PC-9 (cell line): ENCODE results near the gene RAE1. TPM values are rescaled to one million over a fixed set of nuclear protein-coding genes. Genes with fewer than 3 reads are reported as not detected.

ENCODE experiments used
- BruUV-seq: library from RNA; stranded (reverse); fragments of 400-500 nt; replicated peaks from 2 replicates; lab custom pipeline; 2021; lab: Mats Ljungman, UMichigan
- CTCF ChIA-PET: fragments of 300-600 bp; sonication (Branson Sonifier 250); formaldehyde crosslinking; loops from one replicate; lab custom pipeline; 2022; ENCODE audit warnings: antibody characterized with exemption; lab: Charles Lee
- POLR2A ChIA-PET: fragments of 300-600 bp; sonication (Branson Sonifier 250); formaldehyde crosslinking; loops from one replicate; lab custom pipeline; 2022; ENCODE audit warnings: antibody characterized with exemption; ENCODE audit not compliant: unreplicated experiment; lab: Charles Lee
- DNase-seq, 2 experiments: peaks; one replicate each; pipeline versions ENCODE4 v3.0.0 to v3.0.0-alpha.2; 2015 to 2022; ENCODE audit warnings: mixed read lengths in 1 of 2
- H2AFZ ChIP-seq: fragments of 200-600 bp; sonication (generic); 2 replicates; pipeline ENCODE4 v1.8.1; 2017; ENCODE audit warnings: antibody characterized with exemption
- H3F3A ChIP-seq: fragments of 200-600 bp; sonication (generic); 2 replicates; pipeline ENCODE4 v1.8.1; 2017; ENCODE audit warnings: antibody characterized with exemption, mild to moderate bottlenecking, low read depth; ENCODE audit not compliant: insufficient read depth
- H3K27ac ChIP-seq: fragments of 200-600 bp; sonication (generic); 2 replicates; pipeline ENCODE4 v1.6.1; 2016; ENCODE audit warnings: mixed run types
- H3K27me3 ChIP-seq: fragments of 200-600 bp; sonication (generic); 2 replicates; pipeline ENCODE4 v1.6.1; 2016; ENCODE audit warnings: low read depth, mixed run types; ENCODE audit not compliant: insufficient read depth
- H3K36me3 ChIP-seq: fragments of 200-600 bp; sonication (generic); 2 replicates; pipeline ENCODE4 v1.6.1; 2016; ENCODE audit warnings: low read depth, mixed run types
- H3K4me1 ChIP-seq: fragments of 200-600 bp; sonication (generic); replicated peaks from 2 replicates; pipeline ENCODE4 v1.6.1; 2016; ENCODE audit warnings: mixed run types; ENCODE audit not compliant: insufficient read depth
- H3K4me2 ChIP-seq: fragments of 200-600 bp; sonication (generic); 2 replicates; pipeline ENCODE4 v1.6.1; 2017; ENCODE audit warnings: mixed run types
- H3K4me3 ChIP-seq: fragments of 200-600 bp; sonication (generic); 2 replicates; pipeline ENCODE4 v1.6.1; 2016; ENCODE audit warnings: mixed run types
- H3K79me2 ChIP-seq: fragments of 200-600 bp; sonication (generic); 2 replicates; pipeline ENCODE4 v1.6.1; 2017; ENCODE audit warnings: low read depth, mixed run types
- H3K9me2 ChIP-seq: fragments of 200-600 bp; sonication (generic); 2 replicates; pipeline ENCODE4 v1.8.1; 2017; ENCODE audit warnings: mild to moderate bottlenecking; ENCODE audit not compliant: insufficient read depth
- H3K9me3 ChIP-seq: fragments of 200-600 bp; sonication (generic); 2 replicates; pipeline ENCODE4 v1.8.1; 2016; ENCODE audit warnings: low read depth; ENCODE audit not compliant: insufficient read depth
- H4K20me1 ChIP-seq: fragments of 200-600 bp; sonication (generic); 2 replicates; pipeline ENCODE4 v1.8.1; 2017; ENCODE audit not compliant: insufficient read depth
- CTCF ChIP-seq: fragments of 200-600 bp; sonication (generic); conservative IDR thresholded peaks from 2 replicates; pipeline ENCODE4 v1.6.1; 2017; ENCODE audit warnings: mixed run types, antibody characterized with exemption, mild to moderate bottlenecking, moderate library complexity
- EZH2 ChIP-seq: fragments of 200-600 bp; sonication (generic); IDR thresholded peaks from 2 replicates; pipeline ENCODE4 v1.8.0; 2017; ENCODE audit warnings: antibody characterized with exemption, low read depth
- intact Hi-C: fragments of 100-400 bp; cut with micrococcal nuclease; formaldehyde crosslinking; loops from one replicate; pipeline ENCODE4 v1.10.0; 2022; ENCODE audit not compliant: unreplicated experiment
- total RNA-seq: library from RNA; stranded (reverse); gene quantifications from 2 replicates; pipeline ENCODE4 v1.2.3, GENCODE V29; 2021

RAE1 gene
- total RNA-seq, 1 experiment from 2014 or later: 38.4 TPM

- Histone ChIP-seq H3K9me3 (no peaks in the 10 kb centered on the region), H3K79me2 (no peaks in the 10 kb centered on the region), H3K36me3 (no peaks in the 10 kb centered on the region), H3K27me3 (no peaks in the 10 kb centered on the region), H3K4me2 (no peak overlapping the region), H3K27ac (no peak overlapping the region), H2AFZ (no peak overlapping the region), H3K4me3 (no peak overlapping the region), H3K4me1 (no peaks in the 10 kb centered on the region), H3F3A (no peaks in the 10 kb centered on the region), H3K9me2 (no peaks in the 10 kb centered on the region), H4K20me1 (0 out of 2 replicates have a peak, but pooled peaks cover 6% of the 10 kb centered on the region)
- no TSS peak for BruUV-seq
- ChIA-PET POLR2A (no interaction called here), CTCF (no interaction called here)
- intact Hi-C loops: no loop called here
- DNase-seq: no peak
- TF ChIP-seq EZH2 (no peak), CTCF (no peak)
These were observed 46.6 kb downstream of the RAE1 start for GRCh38 chr20:57397693-57398108.

GRCh38 chr20:57398231-57398821, 47.3 kb downstream of the RAE1 start:
- Histone ChIP-seq H3K36me3 (no peaks in the 10 kb centered on the region), H3K79me2 (no peaks in the 10 kb centered on the region), H3K4me1 (no peaks in the 10 kb centered on the region), H3K27ac (no peak overlapping the region), H3K9me3 (no peaks in the 10 kb centered on the region), H4K20me1 (0 out of 2 replicates have a peak, but pooled peaks cover 4% of the 10 kb centered on the region), H3K4me3 (no peak overlapping the region), H3K4me2 (no peak overlapping the region), H3K9me2 (no peaks in the 10 kb centered on the region), H3F3A (no peaks in the 10 kb centered on the region), H3K27me3 (no peaks in the 10 kb centered on the region), H2AFZ (no peak overlapping the region)
- TF ChIP-seq CTCF (no peak), EZH2 (no peak)
- CTCF ChIA-PET: interaction anchor here (0.5 kb wide), 1 partner anchor 96 kb away, joined by 3 read pairs; no protein-coding TSS in a partner anchor
- BruUV-seq: no TSS peak
- intact Hi-C loops: no loop called here
- POLR2A ChIA-PET: no interaction called here
- no peak for DNase-seq

GRCh38 chr20:57398901-57399535, 48.0 kb downstream of the RAE1 start:
- Histone ChIP-seq H2AFZ (no peak overlapping the region), H3K4me1 (no peaks in the 10 kb centered on the region), H3K27me3 (no peaks in the 10 kb centered on the region), H3K36me3 (no peaks in the 10 kb centered on the region), H3F3A (no peaks in the 10 kb centered on the region), H3K9me2 (no peaks in the 10 kb centered on the region), H3K27ac (no peak overlapping the region), H3K9me3 (no peaks in the 10 kb centered on the region), H3K4me3 (no peak overlapping the region), H3K4me2 (no peak overlapping the region), H4K20me1 (0 out of 2 replicates have a peak, but pooled peaks cover 4% of the 10 kb centered on the region), H3K79me2 (no peaks in the 10 kb centered on the region)
- CTCF ChIA-PET: interaction anchor here (0.5 kb wide), 1 partner anchor 97 kb away, joined by 3 read pairs; no protein-coding TSS in a partner anchor
- POLR2A ChIA-PET: no interaction called here
- BruUV-seq: no TSS peak
- no peak for DNase-seq
- no peak for TF ChIP-seq EZH2
- TF ChIP-seq CTCF: no peak
- intact Hi-C loops: no loop called here
